ENCODE data around the gene CSPG4. TPM values are rescaled to one million over a fixed set of nuclear protein-coding genes. Genes with fewer than 3 reads are reported as not detected.

Gene CSPG4
- total and polyA plus RNA-seq, 2 of the 13 experiments (the other 11 are each of a cell fraction or from before 2014, with no cell fraction given) = 0.01 to 0.04 TPM

DNA sequence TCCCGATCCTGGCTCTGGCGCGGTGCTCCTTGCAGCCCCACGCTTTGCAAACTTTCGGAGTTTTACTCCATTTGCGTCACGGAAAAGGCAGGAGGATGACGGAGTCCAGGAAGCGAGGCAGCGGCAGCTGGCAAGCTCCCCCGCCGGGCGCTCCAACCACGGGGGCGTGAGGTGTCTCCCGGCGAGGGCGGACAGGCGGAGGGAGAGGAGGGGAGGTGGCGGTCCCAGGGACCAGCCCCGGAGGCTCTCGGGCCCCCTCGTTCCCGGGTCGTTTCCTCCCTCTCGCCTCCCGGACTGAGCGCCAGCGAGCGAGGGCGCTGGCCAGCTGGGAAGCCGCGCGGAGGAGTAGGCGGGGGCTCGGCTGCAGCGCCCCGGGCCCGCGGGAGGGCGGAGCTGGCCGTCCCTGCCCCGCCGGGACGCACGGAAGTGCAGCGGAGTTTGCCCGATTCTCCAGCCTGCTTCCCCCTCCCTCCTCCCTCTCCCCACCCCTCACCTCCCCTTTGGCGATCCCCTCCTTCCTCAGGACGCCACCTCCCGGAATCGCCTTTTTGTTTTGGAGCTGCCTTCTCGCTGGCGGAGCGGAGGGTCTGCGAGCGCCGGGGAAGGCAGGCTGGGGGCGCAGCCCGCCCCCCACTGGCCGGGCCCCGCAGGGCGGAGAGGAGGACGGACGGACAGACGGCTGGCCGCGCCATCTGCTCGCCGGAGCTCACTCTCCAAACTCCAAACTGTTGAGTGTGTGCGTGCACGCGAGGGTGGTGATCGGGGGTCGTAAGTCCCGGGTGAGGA lies 65.1 kb downstream of the CSPG4 start, which contains the start of gene SNX33 (continued):
- TF ChIP-seq ZNF350 (CRISPR knock-in tag; IDR thresholded peaks at IDR 0.05; ENCODE audit: borderline replicate concordance, low read depth) (no peak), ZNF326 (CRISPR knock-in tag; IDR thresholded peaks at IDR 0.05; ENCODE audit: borderline replicate concordance) (no peak), NFE2L2 (IDR thresholded peaks at IDR 0.05; ENCODE audit: low read length) (no peak), AGO1 (IDR thresholded peaks at IDR 0.05; ENCODE audit: low read depth, low read length, poor library complexity, severe bottlenecking) (no peak), ZSCAN25 (CRISPR knock-in tag; IDR thresholded peaks at IDR 0.05) (no peak), ZNF780A (CRISPR knock-in tag; IDR thresholded peaks at IDR 0.05) (no peak; the same call in 1 of the 2 replicates), PITX1 (CRISPR knock-in tag; IDR thresholded peaks at IDR 0.05) (no peak), ZNF232 (CRISPR knock-in tag; IDR thresholded peaks at IDR 0.05; ENCODE audit: borderline replicate concordance) (no peak), CC2D1A (CRISPR knock-in tag; IDR thresholded peaks at IDR 0.05) (no peak), KAT8 (CRISPR knock-in tag; IDR thresholded peaks at IDR 0.05) (peak; percentile 17; the same call in 1 of the 2 replicates), ZNF430 (CRISPR knock-in tag; IDR thresholded peaks at IDR 0.05) (no peak; the same call in 1 of the 2 replicates), ZNF709 (CRISPR knock-in tag; IDR thresholded peaks at IDR 0.05) (peak; percentile 70), ARNT2 (CRISPR knock-in tag; IDR thresholded peaks at IDR 0.05; ENCODE audit: low read depth) (no peak; the same call in 1 of the 2 replicates), ZNF652 (CRISPR knock-in tag; IDR thresholded peaks at IDR 0.05; ENCODE audit: borderline replicate concordance, low read depth) (no peak), ZNF777 (CRISPR knock-in tag; IDR thresholded peaks at IDR 0.05) (peak; percentile 86), HDAC6 (IDR thresholded peaks at IDR 0.05; ENCODE audit: low read depth, low read length) (no peak), SMAD1 (CRISPR knock-in tag; IDR thresholded peaks at IDR 0.05; ENCODE audit: borderline replicate concordance, low read depth) (no peak), ZNF230 (CRISPR knock-in tag; IDR thresholded peaks at IDR 0.05) (peak; percentile 7; the same call in 1 of the 2 replicates)
- TF ChIP-seq, protein P1, sequence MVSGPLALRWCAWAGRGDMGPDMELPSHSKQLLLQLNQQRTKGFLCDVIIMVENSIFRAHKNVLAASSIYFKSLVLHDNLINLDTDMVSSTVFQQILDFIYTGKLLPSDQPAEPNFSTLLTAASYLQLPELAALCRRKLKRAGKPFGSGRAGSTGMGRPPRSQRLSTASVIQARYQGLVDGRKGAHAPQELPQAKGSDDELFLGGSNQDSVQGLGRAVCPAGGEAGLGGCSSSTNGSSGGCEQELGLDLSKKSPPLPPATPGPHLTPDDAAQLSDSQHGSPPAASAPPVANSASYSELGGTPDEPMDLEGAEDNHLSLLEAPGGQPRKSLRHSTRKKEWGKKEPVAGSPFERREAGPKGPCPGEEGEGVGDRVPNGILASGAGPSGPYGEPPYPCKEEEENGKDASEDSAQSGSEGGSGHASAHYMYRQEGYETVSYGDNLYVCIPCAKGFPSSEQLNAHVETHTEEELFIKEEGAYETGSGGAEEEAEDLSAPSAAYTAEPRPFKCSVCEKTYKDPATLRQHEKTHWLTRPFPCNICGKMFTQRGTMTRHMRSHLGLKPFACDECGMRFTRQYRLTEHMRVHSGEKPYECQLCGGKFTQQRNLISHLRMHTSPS (CRISPR knock-in tag; IDR thresholded peaks at IDR 0.05; ENCODE audit: low read depth) = no peak
- TF ChIP-seq, protein P2, sequence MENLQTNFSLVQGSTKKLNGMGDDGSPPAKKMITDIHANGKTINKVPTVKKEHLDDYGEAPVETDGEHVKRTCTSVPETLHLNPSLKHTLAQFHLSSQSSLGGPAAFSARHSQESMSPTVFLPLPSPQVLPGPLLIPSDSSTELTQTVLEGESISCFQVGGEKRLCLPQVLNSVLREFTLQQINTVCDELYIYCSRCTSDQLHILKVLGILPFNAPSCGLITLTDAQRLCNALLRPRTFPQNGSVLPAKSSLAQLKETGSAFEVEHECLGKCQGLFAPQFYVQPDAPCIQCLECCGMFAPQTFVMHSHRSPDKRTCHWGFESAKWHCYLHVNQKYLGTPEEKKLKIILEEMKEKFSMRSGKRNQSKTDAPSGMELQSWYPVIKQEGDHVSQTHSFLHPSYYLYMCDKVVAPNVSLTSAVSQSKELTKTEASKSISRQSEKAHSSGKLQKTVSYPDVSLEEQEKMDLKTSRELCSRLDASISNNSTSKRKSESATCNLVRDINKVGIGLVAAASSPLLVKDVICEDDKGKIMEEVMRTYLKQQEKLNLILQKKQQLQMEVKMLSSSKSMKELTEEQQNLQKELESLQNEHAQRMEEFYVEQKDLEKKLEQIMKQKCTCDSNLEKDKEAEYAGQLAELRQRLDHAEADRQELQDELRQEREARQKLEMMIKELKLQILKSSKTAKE (CRISPR knock-in tag; IDR thresholded peaks at IDR 0.05; ENCODE audit: borderline replicate concordance) = peak; percentile 45; the same call in 1 of the 2 replicates
- TF ChIP-seq, protein P3, sequence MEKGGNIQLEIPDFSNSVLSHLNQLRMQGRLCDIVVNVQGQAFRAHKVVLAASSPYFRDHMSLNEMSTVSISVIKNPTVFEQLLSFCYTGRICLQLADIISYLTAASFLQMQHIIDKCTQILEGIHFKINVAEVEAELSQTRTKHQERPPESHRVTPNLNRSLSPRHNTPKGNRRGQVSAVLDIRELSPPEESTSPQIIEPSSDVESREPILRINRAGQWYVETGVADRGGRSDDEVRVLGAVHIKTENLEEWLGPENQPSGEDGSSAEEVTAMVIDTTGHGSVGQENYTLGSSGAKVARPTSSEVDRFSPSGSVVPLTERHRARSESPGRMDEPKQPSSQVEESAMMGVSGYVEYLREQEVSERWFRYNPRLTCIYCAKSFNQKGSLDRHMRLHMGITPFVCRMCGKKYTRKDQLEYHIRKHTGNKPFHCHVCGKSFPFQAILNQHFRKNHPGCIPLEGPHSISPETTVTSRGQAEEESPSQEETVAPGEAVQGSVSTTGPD (CRISPR knock-in tag; IDR thresholded peaks at IDR 0.05) = no peak
- TF ChIP-seq, protein P4, sequence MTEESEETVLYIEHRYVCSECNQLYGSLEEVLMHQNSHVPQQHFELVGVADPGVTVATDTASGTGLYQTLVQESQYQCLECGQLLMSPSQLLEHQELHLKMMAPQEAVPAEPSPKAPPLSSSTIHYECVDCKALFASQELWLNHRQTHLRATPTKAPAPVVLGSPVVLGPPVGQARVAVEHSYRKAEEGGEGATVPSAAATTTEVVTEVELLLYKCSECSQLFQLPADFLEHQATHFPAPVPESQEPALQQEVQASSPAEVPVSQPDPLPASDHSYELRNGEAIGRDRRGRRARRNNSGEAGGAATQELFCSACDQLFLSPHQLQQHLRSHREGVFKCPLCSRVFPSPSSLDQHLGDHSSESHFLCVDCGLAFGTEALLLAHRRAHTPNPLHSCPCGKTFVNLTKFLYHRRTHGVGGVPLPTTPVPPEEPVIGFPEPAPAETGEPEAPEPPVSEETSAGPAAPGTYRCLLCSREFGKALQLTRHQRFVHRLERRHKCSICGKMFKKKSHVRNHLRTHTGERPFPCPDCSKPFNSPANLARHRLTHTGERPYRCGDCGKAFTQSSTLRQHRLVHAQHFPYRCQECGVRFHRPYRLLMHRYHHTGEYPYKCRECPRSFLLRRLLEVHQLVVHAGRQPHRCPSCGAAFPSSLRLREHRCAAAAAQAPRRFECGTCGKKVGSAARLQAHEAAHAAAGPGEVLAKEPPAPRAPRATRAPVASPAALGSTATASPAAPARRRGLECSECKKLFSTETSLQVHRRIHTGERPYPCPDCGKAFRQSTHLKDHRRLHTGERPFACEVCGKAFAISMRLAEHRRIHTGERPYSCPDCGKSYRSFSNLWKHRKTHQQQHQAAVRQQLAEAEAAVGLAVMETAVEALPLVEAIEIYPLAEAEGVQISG (CRISPR knock-in tag; IDR thresholded peaks at IDR 0.05) = peak; percentile 77

Data from HepG2 (cell line).